Stimulated activated CD8-positive, alpha-beta memory T cell treated with anti-CD3 and anti-CD28 coated beads, Interleukin-12 subunit alpha, Interleukin-12 subunit beta, amount 100 ng/mL, for 24 hours (primary cell): Measurements from ENCODE around the gene CEACAM4.
"Not testable (repeated sequence)": the region's sequence is repeated elsewhere in the genome, so short reads cannot be mapped to it uniquely, and the experiment has no call there.

ENCODE experiments used
- DNase-seq: peaks from one replicate; pipeline ENCODE4 v3.0.0-alpha.2; 2020; ENCODE audit errors: extremely low read depth

The CEACAM4 gene

DNA sequence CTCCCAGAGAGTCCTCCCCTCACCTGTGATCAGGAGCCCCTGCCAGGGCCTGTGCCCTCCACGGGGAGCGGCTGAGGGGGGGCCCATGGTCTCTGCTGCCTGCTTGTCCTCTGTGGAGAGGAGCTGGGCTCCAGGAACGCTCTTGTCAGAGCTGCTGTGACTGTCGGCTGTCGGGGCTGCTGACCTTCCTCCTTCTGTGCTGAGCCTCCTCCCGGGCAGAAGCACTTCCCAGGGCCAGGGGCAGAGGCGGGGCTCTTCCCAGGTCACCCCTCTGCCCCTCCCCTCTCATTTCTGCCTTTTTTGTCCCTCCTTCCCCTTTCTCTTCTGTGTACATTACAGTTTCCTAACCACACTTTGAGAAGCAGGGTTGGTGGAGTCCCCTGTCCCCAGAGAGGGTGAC lies at the start of gene CEACAM4:
Gene CEACAM4 (minus strand): TSS at position 198 of the 400 bp plus-strand sequence. CDS start 111 bp downstream, at position 87.
- DNase-seq: no peak

DNA sequence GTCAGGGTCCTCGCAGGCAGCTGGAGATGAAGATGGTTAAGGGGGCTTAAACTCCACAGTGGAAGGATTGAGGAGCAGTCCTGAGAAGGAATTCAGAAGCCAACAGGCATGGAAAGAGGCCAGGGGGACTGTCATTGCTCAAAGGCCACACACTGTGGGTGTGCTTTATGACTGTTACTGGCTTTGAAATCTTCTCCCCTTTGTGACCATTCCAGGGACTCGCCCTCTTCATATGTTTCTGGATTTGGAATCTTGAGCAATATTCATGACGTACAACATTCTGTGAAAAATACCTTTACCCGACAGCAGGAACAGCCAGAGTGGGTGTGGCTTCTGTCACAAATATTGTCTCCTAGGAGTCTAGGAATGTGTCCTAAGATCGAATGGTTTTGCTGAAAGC lies 44.6 kb upstream of the CEACAM4 start:
- no peak for DNase-seq

DNA sequence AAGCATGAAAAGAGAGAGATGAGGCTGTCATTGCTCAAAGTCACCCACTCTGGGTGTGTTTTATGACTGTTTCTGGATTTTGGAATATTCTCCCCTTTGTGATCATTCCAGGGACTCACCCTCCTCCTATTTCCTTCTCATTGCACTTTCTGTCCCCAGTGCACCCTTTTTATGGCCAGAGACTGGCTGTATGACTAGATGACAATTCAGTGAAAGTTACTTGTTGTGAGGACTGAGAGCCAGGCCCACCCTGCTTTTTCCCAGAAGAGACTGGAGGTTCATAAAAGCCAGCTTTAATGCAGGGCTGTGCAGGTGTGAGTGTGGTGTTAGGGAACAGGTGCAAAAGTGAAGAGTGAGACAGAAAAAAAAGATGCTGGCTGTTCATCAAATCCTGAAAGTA lies 43.9 kb upstream of the CEACAM4 start:
- no peak for DNase-seq

DNA sequence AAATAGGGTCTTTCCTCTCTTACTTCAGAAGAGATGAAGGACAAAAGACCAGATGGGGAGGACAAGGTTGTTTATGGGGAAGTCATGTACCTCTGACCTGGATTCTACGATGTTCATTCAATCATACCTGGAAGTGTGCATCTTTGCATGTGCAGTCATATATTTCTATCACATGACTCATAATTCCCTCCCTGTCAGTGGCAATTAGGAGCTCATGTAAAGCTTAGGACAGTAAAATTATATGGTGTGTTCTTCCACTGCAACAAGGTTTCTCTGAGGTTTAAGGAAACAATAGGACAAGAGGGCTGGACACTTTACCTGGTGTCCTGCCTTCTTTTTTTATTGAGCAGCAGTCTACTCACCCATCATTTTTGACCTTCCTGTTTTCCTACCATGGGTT lies 41.4 kb upstream of the CEACAM4 start:
- no peak for DNase-seq

DNA sequence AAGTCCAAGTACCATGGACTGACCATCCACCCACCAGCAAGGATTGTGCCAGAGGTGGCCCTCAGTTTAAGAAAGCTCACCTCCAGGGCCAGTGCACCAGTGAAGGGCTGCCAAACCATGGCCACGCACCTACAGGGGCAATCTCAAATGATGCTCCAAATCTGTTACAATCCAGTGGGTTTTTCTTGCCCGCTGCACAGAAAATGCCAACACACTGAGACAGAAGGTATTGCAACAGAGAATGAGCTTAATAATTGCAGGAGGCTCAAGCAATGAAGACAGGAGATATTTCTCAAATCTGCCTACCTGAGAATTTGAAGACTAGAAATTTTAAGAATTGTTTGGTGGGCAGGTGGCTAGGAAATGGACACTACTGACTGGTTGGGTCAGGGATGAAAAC lies 39.2 kb upstream of the CEACAM4 start:
- no peak for DNase-seq

DNA sequence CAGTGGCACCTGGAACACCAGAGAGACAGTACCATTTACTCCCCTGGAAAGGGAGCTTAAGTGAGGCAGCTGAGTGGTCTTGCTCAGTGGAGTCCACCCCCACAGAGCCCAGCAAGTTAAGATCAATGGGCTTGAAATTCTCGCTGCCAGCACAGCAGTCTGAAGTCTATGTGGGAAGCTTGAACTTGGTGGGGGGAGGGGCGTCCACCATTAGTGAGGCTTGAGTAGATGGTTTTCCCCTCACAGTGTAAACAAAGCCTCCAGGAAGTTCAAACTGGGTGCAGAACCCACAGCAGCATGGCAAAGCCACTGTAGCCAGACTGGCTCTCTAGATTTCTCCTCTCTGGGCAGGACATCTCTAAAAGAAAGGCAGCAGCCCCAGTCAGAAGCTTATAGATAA lies 30.3 kb upstream of the CEACAM4 start:
- no peak for DNase-seq

DNA sequence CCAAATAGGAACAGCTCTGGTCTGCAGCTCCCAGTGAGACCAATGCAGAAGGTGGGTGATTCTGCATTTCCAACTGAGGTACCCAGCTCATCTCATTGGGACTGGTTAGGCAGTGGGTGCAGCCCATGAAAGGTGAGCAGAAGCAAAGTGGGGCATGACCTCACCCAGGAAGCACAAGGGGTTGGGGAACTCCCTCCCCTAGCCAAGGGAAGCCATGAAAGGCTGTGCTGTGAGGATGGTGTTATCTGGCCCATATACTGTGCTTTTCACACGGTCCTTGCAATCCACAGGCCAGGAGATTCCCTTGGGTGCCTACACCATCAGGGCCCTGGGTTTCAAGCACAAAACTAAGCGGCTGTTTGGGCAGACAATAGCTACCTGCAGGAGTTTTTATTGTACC lies 29.9 kb upstream of the CEACAM4 start:
- not testable (repeated sequence) for DNase-seq

DNA sequence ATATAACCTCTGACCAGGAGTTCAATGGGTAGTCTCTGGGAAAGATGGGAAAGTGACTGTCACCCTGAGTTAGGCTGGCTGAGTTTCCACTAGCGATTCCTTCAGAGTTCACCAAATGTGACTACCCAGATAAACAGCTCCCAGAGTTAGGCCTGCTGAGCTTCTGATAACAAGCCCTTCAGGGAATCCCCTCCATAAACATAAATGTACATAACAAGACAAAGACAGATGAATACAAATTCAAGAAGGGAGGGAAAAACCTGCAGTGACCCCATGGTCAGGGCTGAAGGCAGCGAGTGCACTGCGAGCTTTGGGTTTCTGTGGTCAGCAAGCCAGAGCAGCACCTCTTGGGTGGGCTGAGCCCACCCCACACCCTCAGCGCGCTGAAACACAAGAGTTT lies 25.4 kb upstream of the CEACAM4 start:
- DNase-seq: no peak

DNA sequence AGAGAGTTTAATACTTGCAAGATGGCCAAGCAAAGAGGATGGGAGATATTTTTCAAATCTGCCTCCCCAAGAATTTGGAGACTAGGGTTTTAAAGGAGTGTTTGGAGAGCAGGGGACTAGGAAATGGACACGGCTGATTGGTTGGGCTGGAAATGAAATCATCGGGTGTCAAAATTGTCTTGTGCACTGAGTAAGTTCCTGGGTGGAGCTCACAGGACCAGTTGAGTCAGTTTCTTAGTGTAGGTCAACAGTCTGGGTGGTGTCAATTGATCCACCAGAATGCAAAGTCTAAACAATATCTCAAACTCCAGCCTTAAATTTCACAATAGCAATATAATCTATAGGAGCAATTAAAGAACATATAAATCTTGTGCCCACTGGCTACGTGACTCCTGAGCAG lies 23.0 kb upstream of the CEACAM4 start:
- no peak for DNase-seq

DNA sequence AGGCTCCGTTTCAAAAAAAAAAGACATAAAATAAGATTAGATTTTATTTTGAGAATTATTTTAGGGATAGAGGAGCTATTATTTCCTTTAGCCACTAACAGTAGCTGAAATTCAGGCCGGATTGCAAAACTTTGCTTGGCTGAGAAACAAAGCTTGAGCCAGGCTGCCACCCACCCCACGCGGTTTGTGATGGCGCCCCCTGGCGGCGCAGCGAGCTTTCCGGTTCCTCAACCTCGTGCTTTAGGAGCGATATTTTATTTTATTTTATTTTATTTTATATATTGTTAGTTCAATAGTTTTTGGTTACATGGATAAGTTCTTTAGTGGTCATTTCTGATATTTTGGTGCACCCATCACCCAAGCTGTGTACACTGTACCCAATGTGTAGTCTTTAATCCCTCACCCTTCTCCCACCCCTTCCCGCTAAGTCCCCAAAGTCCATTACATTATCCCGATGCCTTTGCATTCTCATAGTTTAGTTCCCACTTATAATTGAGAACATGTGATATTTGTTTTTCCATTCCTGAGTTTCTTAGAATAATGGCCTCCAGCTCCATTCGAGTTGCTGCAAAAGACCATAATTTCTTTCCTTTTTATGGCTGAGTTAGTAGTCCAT lies 19.8 kb upstream of the CEACAM4 start:
- DNase-seq: peak; percentile 14

DNA sequence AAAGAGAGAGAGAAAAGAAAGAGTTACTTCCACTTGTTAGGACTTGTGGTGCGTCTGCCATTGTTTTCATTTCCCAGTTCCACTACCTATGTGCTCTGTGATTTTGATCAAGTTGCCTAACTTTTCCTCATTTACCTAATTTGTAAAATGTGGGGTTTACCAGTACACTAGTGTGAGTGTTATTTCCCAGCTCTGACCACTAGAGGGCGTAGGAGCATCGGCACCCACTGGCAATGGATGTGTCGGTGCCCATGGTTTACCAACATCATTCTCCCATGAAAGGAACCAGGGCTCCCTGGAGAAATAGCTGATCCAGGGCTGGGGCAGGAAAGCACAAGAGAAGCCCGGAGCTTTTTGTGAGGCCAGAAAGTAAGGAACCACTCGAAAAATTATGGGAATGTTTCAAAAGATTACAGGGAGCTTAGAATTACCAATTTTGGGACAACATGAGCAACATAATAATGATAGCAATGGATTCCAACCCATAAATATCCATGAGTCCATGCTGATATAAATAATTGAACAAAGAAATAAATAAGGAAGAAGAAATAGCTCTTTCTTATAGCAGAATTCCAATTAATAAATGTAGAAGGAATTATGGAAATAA lies 15.1 kb upstream of the CEACAM4 start:
- DNase-seq: peak; percentile 27

DNA sequence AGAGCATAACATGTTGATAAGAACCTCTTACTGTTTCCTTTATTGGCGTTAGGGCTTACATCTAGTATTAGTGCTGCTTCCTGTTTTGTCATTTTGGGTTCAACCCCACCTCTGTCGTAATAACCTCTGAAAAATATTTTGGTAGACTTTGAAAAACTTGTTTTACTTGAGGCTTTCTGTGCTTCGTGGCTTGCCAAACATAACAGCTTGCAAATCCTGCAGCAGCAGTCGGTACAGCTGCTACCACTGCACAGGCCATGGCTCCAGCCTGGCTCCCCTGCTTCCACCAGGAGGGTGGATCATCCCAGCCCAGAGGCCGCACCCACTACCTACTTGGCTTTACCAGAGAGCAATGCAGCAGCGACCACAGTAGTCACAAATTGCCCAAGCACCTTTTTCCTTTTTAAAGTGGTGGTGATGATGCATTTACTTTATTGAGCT lies 11.8 kb upstream of the CEACAM4 start:
- DNase-seq: no peak

DNA sequence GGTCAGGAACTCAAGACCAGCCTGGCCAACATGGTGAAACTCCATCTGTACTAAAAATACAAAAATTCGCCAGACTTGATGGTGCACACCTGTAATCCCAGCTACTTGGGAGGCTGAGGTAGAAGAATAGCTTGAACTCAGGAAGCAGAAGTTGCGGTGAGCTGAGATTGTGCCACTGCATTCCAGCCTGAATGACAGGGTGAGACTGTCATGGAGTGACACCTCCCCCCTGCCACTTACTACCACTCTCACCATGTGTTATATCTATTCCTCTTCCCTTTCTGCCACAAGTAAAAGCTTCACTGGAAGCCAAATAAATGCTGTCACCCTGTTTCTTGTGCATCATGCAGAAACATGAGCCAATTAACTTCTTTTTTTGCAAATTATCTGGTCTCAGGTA lies 10.6 kb upstream of the CEACAM4 start:
- no peak for DNase-seq

DNA sequence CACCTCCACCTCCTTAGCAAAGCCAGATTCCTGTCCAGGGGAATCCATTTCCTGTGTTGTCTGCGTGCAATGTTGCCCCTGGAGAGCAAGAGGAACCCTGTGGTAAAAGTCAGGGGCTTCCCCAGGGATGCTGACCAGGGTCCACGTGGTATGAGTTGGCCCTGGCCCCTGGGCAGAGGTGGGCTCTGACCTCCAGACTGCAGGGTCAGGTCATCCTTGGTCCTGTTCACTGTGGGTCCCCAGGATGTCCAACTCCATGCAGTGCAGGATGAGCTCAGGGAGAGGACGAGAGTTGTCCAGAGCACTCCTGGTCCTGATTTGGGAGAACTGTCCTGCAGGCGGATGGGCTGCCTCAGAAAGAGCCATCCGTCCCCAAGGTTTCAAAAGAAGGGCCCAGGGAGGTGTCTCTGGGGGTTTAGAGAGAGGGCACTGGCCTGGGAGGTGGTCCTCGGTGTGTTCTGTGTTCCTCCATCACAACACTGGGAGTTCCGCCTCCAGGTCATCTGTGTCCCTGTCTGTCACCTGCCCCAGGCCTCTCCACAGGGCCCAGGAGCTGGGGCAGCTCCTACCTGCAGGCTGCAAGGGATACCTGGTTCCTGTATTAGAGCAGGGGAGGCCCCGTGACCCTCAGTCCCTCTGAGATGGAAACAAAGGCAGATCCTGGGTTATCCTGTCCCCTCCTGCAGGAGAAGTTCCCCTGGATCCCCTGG lies 1.2 kb upstream of the CEACAM4 start:
- DNase-seq: no peak

DNA sequence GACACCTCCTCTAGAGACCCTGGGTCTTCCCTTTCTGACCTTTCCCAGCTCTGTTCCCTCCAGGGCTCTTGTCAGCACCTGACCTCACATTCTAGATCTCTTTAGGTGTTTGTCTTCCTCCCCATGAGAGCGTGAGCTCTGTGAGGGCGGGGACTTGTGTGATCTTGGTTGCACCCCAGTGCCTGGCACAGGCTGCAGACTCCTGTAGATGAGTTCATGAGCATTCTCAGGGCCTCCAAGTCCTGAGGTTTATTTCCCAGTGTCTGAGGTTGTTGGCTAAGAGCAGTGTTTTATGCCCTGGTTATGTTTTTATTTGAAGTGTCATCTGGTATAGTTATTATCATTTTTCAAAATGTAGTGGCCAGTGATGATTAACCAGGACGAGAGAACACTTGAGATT lies 596 bp downstream of the CEACAM4 start:
- DNase-seq: no peak

DNA sequence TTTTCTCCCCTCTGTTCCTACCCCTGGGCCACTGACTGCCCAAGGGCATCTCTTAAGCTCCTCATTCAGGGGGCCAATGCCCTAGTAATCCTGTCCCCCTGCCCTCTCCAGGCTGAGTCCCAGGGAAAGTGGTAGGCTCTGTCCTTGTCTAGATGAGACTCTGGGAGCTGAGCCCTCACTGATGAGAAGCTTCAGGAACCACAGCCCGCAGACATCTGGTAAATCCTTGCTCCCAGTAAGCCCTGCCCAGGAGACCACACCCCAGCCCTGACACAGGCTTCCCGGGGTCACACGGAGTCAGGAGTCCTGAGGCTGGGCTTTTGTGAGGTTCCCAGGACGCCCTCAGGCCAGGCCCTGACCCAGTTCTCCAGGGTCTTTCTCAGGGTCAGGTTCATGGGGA lies 1.9 kb downstream of the CEACAM4 start:
- no peak for DNase-seq

DNA sequence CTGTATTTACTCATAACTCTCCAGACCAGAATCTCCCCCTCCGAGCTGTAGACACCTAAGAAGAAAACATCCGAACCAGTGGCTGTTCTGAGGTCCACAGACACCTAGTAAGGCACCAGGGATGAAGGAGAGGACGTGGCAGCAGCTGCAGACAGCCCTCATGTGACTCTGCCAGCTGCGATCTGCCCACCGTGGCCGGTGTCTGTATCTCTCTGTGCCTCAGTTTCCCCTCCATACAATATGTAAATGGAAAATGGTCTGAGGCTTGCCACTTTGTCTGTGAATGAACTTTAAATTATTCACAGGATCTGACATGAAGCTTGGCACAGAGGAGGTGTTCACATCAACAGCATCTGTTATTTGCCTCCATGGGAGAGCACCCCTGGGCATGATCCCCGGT lies 2.4 kb downstream of the CEACAM4 start:
- DNase-seq: no peak

DNA sequence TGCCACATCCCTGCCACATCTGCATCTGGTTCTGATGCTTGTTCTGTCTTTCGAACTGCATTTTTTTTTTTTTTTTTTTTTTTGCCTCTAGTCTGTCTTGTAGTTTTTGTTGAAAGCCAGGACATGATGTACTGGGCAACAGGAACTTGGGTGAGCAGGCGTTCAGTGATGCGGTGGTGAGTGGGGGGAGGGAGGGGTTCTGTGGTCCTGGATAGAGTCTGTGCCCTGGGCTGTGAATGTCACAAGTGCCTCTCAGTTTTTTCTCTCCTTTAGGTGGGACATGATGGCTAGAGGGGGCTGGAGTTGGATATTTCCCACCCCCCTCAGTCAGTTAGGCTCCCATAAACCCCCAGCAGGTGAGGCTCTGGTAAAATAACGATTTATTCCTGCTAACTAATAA lies 3.5 kb downstream of the CEACAM4 start:
- no peak for DNase-seq

DNA sequence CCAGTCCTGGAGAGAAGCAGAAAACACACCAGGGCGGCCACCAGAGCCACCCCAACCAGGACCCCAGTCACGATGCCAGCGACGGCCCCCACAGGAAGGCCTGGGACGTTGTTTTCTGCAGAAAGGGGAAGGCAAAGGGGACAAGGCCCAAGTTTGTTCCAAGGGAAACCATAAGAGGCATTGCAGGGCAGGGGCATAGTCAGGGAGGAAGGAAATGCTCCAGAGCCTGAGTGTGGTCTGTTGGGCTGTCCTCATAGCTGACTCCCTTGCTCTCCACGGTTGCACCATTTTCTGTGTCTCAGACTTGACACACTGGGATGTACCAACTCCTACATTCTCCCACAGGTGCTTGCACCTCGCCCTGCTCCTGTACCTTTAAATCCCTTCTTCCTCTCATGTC lies 5.2 kb downstream of the CEACAM4 start:
- DNase-seq: no peak

DNA sequence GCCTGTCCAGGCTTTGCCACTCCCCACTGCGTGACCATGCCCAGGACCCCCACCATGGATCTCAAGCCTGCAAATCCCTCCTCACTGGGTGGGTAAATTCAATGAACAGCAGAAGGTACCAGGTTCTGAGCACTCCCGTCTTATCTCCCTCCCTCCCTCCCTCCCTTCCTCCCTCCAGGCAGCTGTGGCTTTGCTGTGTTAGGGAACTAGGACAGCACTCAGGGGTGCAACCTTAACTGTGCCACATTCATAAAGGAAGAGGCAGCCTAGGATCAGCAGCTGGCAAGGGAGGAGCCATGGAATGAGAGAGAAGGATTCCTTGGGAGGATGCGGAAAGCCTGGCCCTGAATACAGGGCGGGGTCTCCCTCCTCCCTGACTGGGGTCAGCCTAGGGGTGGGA lies 5.6 kb downstream of the CEACAM4 start:
- DNase-seq: no peak

DNA sequence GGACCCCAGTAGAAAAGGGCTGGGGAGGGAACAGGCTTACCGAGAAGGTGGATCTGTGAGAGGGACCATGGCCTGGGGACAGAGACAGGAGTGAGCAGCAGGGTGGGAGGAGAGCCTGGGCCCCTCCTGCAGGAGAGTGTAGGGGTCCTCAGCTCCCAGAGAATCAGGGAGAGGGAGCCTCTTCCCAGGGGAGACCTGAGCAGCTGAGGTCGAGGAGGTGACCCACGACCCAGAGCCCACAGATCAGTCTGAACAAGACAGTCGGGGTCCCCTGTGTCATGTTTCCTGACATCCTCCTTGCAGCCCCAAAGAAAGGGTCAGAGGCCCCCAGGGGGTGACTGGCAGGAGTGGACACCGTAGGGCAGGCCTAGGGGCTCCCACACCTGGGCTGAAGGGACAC lies 6.7 kb downstream of the CEACAM4 start:
- DNase-seq: no peak

DNA sequence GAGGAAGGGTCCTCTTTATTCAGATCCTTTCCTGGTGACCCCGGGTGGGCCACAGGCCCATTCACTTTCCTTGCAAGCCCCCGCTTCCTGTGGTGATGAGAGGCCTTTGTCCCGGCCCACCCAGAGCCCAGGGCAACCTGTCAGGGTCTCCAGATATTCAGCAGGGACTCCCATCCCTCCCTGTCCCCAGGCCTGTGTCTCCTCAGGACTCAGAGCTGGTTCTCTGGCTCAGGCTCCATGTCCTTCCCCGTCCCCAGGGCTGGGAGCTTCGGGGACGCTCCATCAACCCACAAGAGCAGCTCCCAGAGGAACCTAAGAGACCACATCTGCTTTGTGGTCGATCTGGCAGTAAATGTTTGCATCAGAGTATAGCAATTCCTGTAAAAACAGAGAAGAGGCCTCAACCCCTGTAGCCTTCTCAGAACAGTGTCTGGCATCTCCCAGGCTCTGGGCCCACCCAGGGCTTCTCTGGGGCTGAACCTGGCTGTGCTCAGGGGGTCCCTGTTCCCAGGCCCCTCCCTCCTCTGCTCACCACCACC lies 7.8 kb downstream of the CEACAM4 start:
- no peak for DNase-seq
